ENCODE results near the gene MSRB3. TPM values are rescaled to one million over a fixed set of nuclear protein-coding genes. Genes with fewer than 3 reads are reported as not detected.

The MSRB3 gene
- total RNA-seq, 6 experiments from 2014 or later, result 1.4 to 5.6 (median 2.6) TPM

- Histone ChIP-seq H3K4me3 (no peak overlapping the region), H3K27me3 (no peaks in the 10 kb centered on the region), H3K4me1 (peaks cover 0 to 7% (median 0%) of the 10 kb centered on the region in 4 donors), H3K9me3 (no peaks in the 10 kb centered on the region), H3K36me3 (no peaks in the 10 kb centered on the region), H3K27ac (no peak overlapping the region)
- TF ChIP-seq CTCF (IDR thresholded peaks at IDR 0.05), result no peak
- TF ChIP-seq POLR2A (IDR thresholded peaks at IDR 0.05), result no peak
- ATAC-seq (no peak), DNase-seq (no peak)
- WGBS (ENCODE audit: insufficient coverage, low coverage, low lambda C conversion rate, missing lambda C conversion rate), result 60% methylated on average over 3 of the region's 3 CpGs
- intact Hi-C loops (cut with DNase I), result no loop called here
Observed at GRCh38 chr12:65329721-65330120, 51.2 kb downstream of the MSRB3 start.

GRCh38 chr12:65330331-65330730 is 51.8 kb downstream of the MSRB3 start:
- WGBS (ENCODE audit: insufficient coverage, low coverage, low lambda C conversion rate, missing lambda C conversion rate), result 61% methylated on average over 3 of the region's 3 CpGs
- Histone ChIP-seq H3K4me1 (peaks cover 0 to 12% (median 2%) of the 10 kb centered on the region in 4 donors), H3K27ac (no peak overlapping the region), H3K9me3 (no peaks in the 10 kb centered on the region), H3K27me3 (no peaks in the 10 kb centered on the region), H3K4me3 (no peak overlapping the region), H3K36me3 (no peaks in the 10 kb centered on the region)
- TF ChIP-seq CTCF (IDR thresholded peaks at IDR 0.05) (no peak), POLR2A (IDR thresholded peaks at IDR 0.05) (no peak)
- ATAC-seq, result no peak
- intact Hi-C loops (cut with DNase I), result no loop called here
- DNase-seq, result no peak

GRCh38 chr12:65331456-65331855 is 53.0 kb downstream of the MSRB3 start:
- H3K27ac ChIP-seq, result no peak overlapping the region
- no peaks in the 10 kb centered on the region for H3K27me3 ChIP-seq
- ATAC-seq (no peak), DNase-seq (no peak)
- no peak for TF ChIP-seq POLR2A (IDR thresholded peaks at IDR 0.05)
- TF ChIP-seq CTCF (IDR thresholded peaks at IDR 0.05), result no peak
- intact Hi-C loops (cut with DNase I), result no loop called here
- WGBS (ENCODE audit: insufficient coverage, low coverage, low lambda C conversion rate, missing lambda C conversion rate), result 95% methylated on average over 8 of the region's 8 CpGs
- no peaks in the 10 kb centered on the region for H3K9me3 ChIP-seq
- H3K4me1 ChIP-seq, result peaks cover 0 to 12% (median 4%) of the 10 kb centered on the region in 4 donors
- H3K4me3 ChIP-seq, result no peak overlapping the region
- no peaks in the 10 kb centered on the region for H3K36me3 ChIP-seq

- intact Hi-C loops (cut with DNase I), result no loop called here
- no peaks in the 10 kb centered on the region for H3K36me3 ChIP-seq
- H3K9me3 ChIP-seq, result no peaks in the 10 kb centered on the region
- 91% methylated on average over 5 of the region's 5 CpGs for WGBS (ENCODE audit: insufficient coverage, low coverage, low lambda C conversion rate, missing lambda C conversion rate)
- no peaks in the 10 kb centered on the region for H3K27me3 ChIP-seq
- TF ChIP-seq POLR2A (IDR thresholded peaks at IDR 0.05) (no peak), CTCF (IDR thresholded peaks at IDR 0.05) (no peak)
- H3K4me3 ChIP-seq, result no peak overlapping the region
- no peak for DNase-seq
- H3K4me1 ChIP-seq, result peaks cover 0 to 8% (median 4%) of the 10 kb centered on the region in 4 donors
- no peak for ATAC-seq
- H3K27ac ChIP-seq, result no peak overlapping the region
Observed at GRCh38 chr12:65333649-65334048, 55.2 kb downstream of the MSRB3 start.

- Histone ChIP-seq H3K4me3 (no peak overlapping the region), H3K27ac (peak overlapping the region; percentile 41 to 56 (median 45)), H3K4me1 (peaks cover 0 to 8% (median 4%) of the 10 kb centered on the region in 4 donors), H3K27me3 (no peaks in the 10 kb centered on the region), H3K9me3 (no peaks in the 10 kb centered on the region), H3K36me3 (no peaks in the 10 kb centered on the region)
- ATAC-seq, result peak in 1 of 4 donors; percentile 13
- TF ChIP-seq CTCF (IDR thresholded peaks at IDR 0.05) (no peak), POLR2A (IDR thresholded peaks at IDR 0.05) (no peak)
- intact Hi-C loops (cut with DNase I), result no loop called here
- no peak for DNase-seq
Observed at GRCh38 chr12:65334521-65334920, 56.0 kb downstream of the MSRB3 start.
